Right lobe of liver (tissue), 6 donors: ENCODE data around the gene SARS1. TPM values are rescaled to one million over a fixed set of nuclear protein-coding genes. Genes with fewer than 3 reads are reported as not detected.

Source experiments
- ATAC-seq, 4 donors: fragments of 200-7000 bp; cut with Tn5 transposase; one replicate each; pipeline ENCODE4 v1.9.1; 2020; ENCODE audit warnings: mild to moderate bottlenecking in 4 of 4, moderate library complexity in 4 of 4
- DNase-seq, 3 donors: peaks; one replicate each; pipeline ENCODE4 v3.0.0-alpha.2; 2020
- H3K27ac ChIP-seq, 3 donors: fragments of 200-600 bp; one replicate each; pipeline ENCODE4 v1.8.0; 2022
- H3K27me3 ChIP-seq, 2 donors: fragments of 200-600 bp; one replicate each; pipeline ENCODE4 v1.8.0; 2022
- H3K36me3 ChIP-seq, 4 donors: fragments of 200-600 bp; sonication (generic) in 1 of 4; one replicate each; pipeline versions ENCODE4 v1.5.1 to v1.8.0; 2017 to 2022; ENCODE audit warnings: control low read depth in 1 of 4
- H3K4me1 ChIP-seq, 4 donors: fragments of 200-600 bp; sonication (generic) in 1 of 4; one replicate each; pipeline versions ENCODE4 v1.5.1 to v1.8.0; 2017 to 2022; ENCODE audit warnings: control low read depth in 1 of 4
- H3K4me3 ChIP-seq, 3 donors: fragments of 200-600 bp; one replicate each; pipeline ENCODE4 v1.8.0; 2022
- H3K9me3 ChIP-seq, 4 donors: fragments of 200-600 bp; sonication (generic) in 1 of 4; one replicate each; pipeline versions ENCODE4 v1.5.1 to v1.8.0; 2017 to 2022; ENCODE audit warnings: control low read depth in 1 of 4
- CTCF ChIP-seq, 4 donors: fragments of 200-600 bp in 3 of 4; fragments of 450-650 bp in 1 of 4; IDR thresholded peaks; one replicate each; pipeline versions ENCODE4 v1.5.1 to v1.8.0; 2016 to 2022; ENCODE audit warnings: antibody characterized with exemption in 4 of 4, mild to moderate bottlenecking in 2 of 4
- POLR2A ChIP-seq: fragments of 450-650 bp; IDR thresholded peaks from one replicate; pipeline ENCODE4 v1.6.1; 2017; ENCODE audit warnings: antibody characterized with exemption, mild to moderate bottlenecking
- WGBS: methylation state at CpG from one replicate; pipeline ENCODE4 v1.1.6; 2018; ENCODE audit warnings: low coverage, low lambda C conversion rate; ENCODE audit not compliant: insufficient coverage; ENCODE audit errors: missing lambda C conversion rate; 5-methylcytosine and 5-hydroxymethylcytosine counted together
- intact Hi-C, 2 donors: fragments of 100-400 bp; cut with DNase I; formaldehyde crosslinking; loops; one replicate each; pipeline versions ENCODE4 v1.11.2 to v1.14.1; 2022
- total RNA-seq, 6 experiments: library from RNA; depleted of rRNA in 2 of 6; stranded (reverse); fragments of >200 nt in 2 of 6; fragmentation: NEBNext Ultra II Directional in 3 of 6; extraction: Animal tissue kit (Norgen Biotek cat#: 25700) in 3 of 6; gene quantifications; one replicate each; pipeline versions ENCODE4 v1.1.0 to v1.2.4, GENCODE V29; 2016 to 2023
- donor health status: DM: no; HTN: yes; CAD: no.
- donor health status: DM: no; HTN: no; CAD: no.
- donor health status: DM: no; HTN: no; CAD: no.
- donor health status: DM: no; HTN: yes; CAD: no.
- donor health status: DM: no; HTN: yes; CAD: no.

The SARS1 gene
- total RNA-seq, 6 experiments from 2014 or later = 73.5 to 123 (median 91.6) TPM

GRCh38 chr1:109255678-109256077, 42.0 kb downstream of the SARS1 start:
- H3K9me3 ChIP-seq = no peaks in the 10 kb centered on the region
- H3K4me3 ChIP-seq = no peak overlapping the region
- TF ChIP-seq CTCF (IDR thresholded peaks at IDR 0.05) (no peak), POLR2A (no peak)
- H3K4me1 ChIP-seq = no peaks in the 10 kb centered on the region
- no peak overlapping the region for H3K27ac ChIP-seq
- DNase-seq = no peak
- WGBS = 94% methylated on average over 3 of the region's 5 CpGs
- no peak for ATAC-seq
- H3K27me3 ChIP-seq = no peaks in the 10 kb centered on the region
- no peaks in the 10 kb centered on the region for H3K36me3 ChIP-seq
- intact Hi-C loops = no loop called here

DNA sequence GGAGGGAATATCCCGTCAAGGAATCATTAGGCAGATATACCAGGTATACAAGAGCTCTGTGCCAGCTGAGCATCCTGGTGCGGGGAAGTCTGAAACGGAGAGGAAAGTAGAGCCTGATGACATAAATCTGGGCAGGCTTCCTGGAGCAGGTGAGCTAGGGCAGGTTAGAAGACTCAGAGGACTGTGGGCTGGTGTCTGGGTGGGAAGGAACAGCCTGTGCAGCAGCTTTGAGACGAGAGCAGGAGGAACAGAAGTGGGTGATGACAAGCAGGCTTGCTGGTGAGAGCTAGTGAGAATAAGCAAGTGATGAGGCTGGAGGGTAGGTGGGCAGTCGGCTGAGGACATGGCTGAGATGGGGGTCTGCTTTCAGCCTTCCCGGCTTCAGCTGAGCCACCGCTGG, 42.4 kb downstream of the SARS1 start:
- TF ChIP-seq POLR2A (no peak), CTCF (IDR thresholded peaks at IDR 0.05) (no peak)
- DNase-seq = no peak
- intact Hi-C loops = no loop called here
- no peak for ATAC-seq
- Histone ChIP-seq H3K27ac (no peak overlapping the region), H3K4me1 (no peaks in the 10 kb centered on the region), H3K9me3 (no peaks in the 10 kb centered on the region), H3K36me3 (no peaks in the 10 kb centered on the region), H3K4me3 (no peak overlapping the region), H3K27me3 (no peaks in the 10 kb centered on the region)
- 74% methylated on average over 4 of the region's 7 CpGs for WGBS

- H3K4me1 ChIP-seq = no peaks in the 10 kb centered on the region
- ATAC-seq (no peak), DNase-seq (no peak)
- no peak overlapping the region for H3K4me3 ChIP-seq
- intact Hi-C loops = no loop called here
- H3K36me3 ChIP-seq = no peaks in the 10 kb centered on the region
- H3K27me3 ChIP-seq = no peaks in the 10 kb centered on the region
- no peak for TF ChIP-seq POLR2A
- TF ChIP-seq CTCF (IDR thresholded peaks at IDR 0.05) = no peak
- 87% methylated on average over 5 of the region's 5 CpGs for WGBS
- H3K9me3 ChIP-seq = no peaks in the 10 kb centered on the region
- no peak overlapping the region for H3K27ac ChIP-seq
These were observed 43.4 kb downstream of the SARS1 start for GRCh38 chr1:109256971-109257681.

DNA sequence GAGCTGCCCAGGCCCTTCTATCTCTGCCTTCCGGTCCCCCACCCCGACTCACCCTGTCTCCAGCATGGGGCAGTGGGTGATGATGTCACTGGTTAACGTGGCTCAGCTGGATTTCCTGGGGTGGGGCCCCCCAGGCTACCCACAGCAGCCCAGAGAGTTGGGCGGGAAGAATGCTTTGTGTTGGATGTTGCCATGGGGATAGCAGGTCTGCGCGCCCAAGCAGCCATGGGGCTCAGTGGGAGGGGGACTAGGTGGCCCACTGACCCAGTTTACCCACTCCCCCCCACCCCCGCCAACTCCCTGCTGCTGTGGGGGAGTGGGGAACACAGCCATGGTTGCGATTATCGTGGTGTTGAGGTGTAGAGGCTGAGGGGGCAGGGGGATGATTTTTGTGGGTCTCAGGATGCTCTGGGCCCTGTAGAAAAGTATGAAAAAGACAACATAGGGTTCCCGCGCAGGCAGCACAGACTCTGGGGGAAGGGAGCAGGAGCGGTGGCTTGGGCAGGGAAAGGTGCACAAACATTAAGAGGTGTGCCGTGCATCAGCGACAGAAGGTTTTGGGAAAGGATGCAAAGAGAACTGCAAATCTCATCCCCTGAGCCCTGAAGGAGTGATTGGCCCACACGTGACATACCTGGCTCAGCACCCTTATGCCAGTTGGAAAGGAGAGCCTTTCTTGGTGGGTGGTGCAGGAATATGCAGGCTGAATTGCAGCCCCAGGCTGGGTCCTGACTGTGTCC, 44.1 kb downstream of the SARS1 start:
- TF ChIP-seq POLR2A (no peak), CTCF (IDR thresholded peaks at IDR 0.05) (no peak)
- H3K27me3 ChIP-seq = no peaks in the 10 kb centered on the region
- 77% methylated on average over 12 of the region's 15 CpGs for WGBS
- H3K4me1 ChIP-seq = no peaks in the 10 kb centered on the region
- DNase-seq = no peak
- no peak overlapping the region for H3K4me3 ChIP-seq
- no peaks in the 10 kb centered on the region for H3K9me3 ChIP-seq
- no peak overlapping the region for H3K27ac ChIP-seq
- no peaks in the 10 kb centered on the region for H3K36me3 ChIP-seq
- intact Hi-C loops = no loop called here
- ATAC-seq = no peak
